SU-DHL-6 (cell line): ENCODE data around the gene AREL1.

ENCODE experiments used
- H2AFZ ChIP-seq: fragments of 200-600 bp; sonication (generic); 2 replicates; pipeline ENCODE4 v1.6.1; 2014; ENCODE audit warnings: low read depth, mild to moderate bottlenecking, moderate library complexity, mixed read lengths, antibody characterized with exemption, low read length; ENCODE audit not compliant: severe bottlenecking
- H3F3A ChIP-seq: fragments of 200-600 bp; shearing (Covaris generic); 2 replicates; pipeline ENCODE4 v1.6.0; 2016; ENCODE audit warnings: antibody characterized with exemption, mild to moderate bottlenecking; ENCODE audit not compliant: insufficient read depth
- H3K27ac ChIP-seq: fragments of 200-600 bp; sonication (generic); 2 replicates; pipeline ENCODE4 v1.5.1; 2016; ENCODE audit warnings: low read depth, mild to moderate bottlenecking, low read length, moderate library complexity, mixed read lengths
- H3K27me3 ChIP-seq: fragments of 200-600 bp; sonication (generic), shearing (Covaris generic); 2 replicates; pipeline ENCODE4 v1.6.0; 2014; ENCODE audit warnings: mild to moderate bottlenecking, low read length
- H3K36me3 ChIP-seq: fragments of 200-600 bp; sonication (generic); 2 replicates; pipeline ENCODE4 v1.6.1; 2014; ENCODE audit warnings: mild to moderate bottlenecking, low read length, mixed read lengths
- H3K4me2 ChIP-seq: fragments of 300-600, 200-600 bp; shearing (Covaris generic), sonication (generic); 2 replicates; pipeline ENCODE4 v1.6.0; 2014; ENCODE audit warnings: low read length, low read depth, mild to moderate bottlenecking; ENCODE audit not compliant: poor library complexity, severe bottlenecking
- H3K4me3 ChIP-seq: fragments of 200-600 bp; sonication (generic); 2 replicates; pipeline ENCODE4 v1.5.1; 2014; ENCODE audit warnings: antibody characterized with exemption, low read length, mild to moderate bottlenecking, mixed read lengths; ENCODE audit not compliant: insufficient read depth, poor library complexity, severe bottlenecking
- H3K79me2 ChIP-seq: fragments of 200-600 bp; sonication (generic); 2 replicates; pipeline ENCODE4 v1.6.1; 2014; ENCODE audit warnings: mild to moderate bottlenecking, low read length, moderate library complexity; ENCODE audit not compliant: insufficient read depth
- H3K9ac ChIP-seq: fragments of 200-600 bp; sonication (generic); 2 replicates; pipeline ENCODE4 v1.7.0; 2014; ENCODE audit warnings: mild to moderate bottlenecking, low read length
- H3K9me2 ChIP-seq: fragments of 200-600 bp; sonication (generic); replicated peaks from 2 replicates; pipeline ENCODE4 v1.6.1; 2014; ENCODE audit warnings: low read length; ENCODE audit not compliant: insufficient read depth
- H3K9me3 ChIP-seq: fragments of 200-600 bp; sonication (generic); 2 replicates; pipeline ENCODE4 v1.6.1; 2014; ENCODE audit warnings: low read length, mixed read lengths; ENCODE audit not compliant: insufficient read depth
- H4K20me1 ChIP-seq: fragments of 200-600 bp; sonication (generic); 2 replicates; pipeline ENCODE4 v1.6.1; 2014; ENCODE audit warnings: low read depth, mild to moderate bottlenecking, antibody characterized with exemption, low read length, moderate library complexity, mixed read lengths
- CTCF ChIP-seq: fragments of 200-600 bp; sonication (generic); IDR thresholded peaks from one replicate; pipeline ENCODE4 v1.5.1; 2017; ENCODE audit warnings: antibody characterized with exemption, mild to moderate bottlenecking, low read length, moderate library complexity; ENCODE audit not compliant: insufficient read depth, poor library complexity, severe bottlenecking
- EZH2phosphoT487 ChIP-seq: fragments of 200-600 bp; sonication (generic), shearing (Covaris generic); conservative IDR thresholded peaks from 2 replicates; pipeline ENCODE4 v1.6.1; 2018; ENCODE audit warnings: mild to moderate bottlenecking, antibody characterized with exemption, low read length, moderate library complexity, mixed read lengths

AREL1 gene

GRCh38 chr14:74697976-74698375 lies 14.9 kb downstream of the AREL1 start:
- Histone ChIP-seq H3K79me2 (peaks cover 57% of the 10 kb centered on the region), H3K9me2 (no peaks in the 10 kb centered on the region), H3K36me3 (no peaks in the 10 kb centered on the region), H4K20me1 (no peaks in the 10 kb centered on the region), H3K27me3 (no peaks in the 10 kb centered on the region), H3K9me3 (peaks cover 10% of the 10 kb centered on the region; the same call in 1 of the 2 replicates), H3K27ac (no peak overlapping the region), H3K4me3 (no peak overlapping the region), H3K9ac (no peak overlapping the region), H2AFZ (no peak overlapping the region), H3K4me2 (no peak overlapping the region), H3F3A (no peaks in the 10 kb centered on the region)
- TF ChIP-seq CTCF (no peak), EZH2phosphoT487 (no peak)

GRCh38 chr14:74697543-74697942 lies 15.3 kb downstream of the AREL1 start:
- H3K4me2 ChIP-seq: no peak overlapping the region

DNA sequence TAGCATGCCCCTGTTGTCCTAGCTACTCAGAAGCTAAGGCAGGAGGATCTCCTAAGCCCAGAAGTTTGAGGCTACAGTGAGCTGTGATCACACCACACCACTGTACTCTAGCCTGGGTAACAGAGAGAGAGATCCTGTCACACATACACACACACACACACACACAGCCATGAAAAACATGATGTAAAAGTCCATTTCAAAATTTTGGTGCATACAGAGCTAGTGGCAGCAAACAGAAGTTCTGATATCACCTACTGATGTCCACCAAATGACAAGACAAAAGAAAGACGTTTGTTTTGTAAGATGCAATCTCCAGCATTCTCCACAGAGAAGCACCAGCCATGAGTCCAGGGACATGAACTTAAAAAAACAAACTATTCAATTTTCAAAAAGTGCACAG lies 15.9 kb downstream of the AREL1 start:
- H4K20me1 ChIP-seq: no peaks in the 10 kb centered on the region
- no peak overlapping the region for H3K9ac ChIP-seq
- H3K27me3 ChIP-seq: no peaks in the 10 kb centered on the region
- no peaks in the 10 kb centered on the region for H3K36me3 ChIP-seq
- no peak overlapping the region for H2AFZ ChIP-seq
- no peak overlapping the region for H3K4me3 ChIP-seq
- H3K9me3 ChIP-seq: no peaks in the 10 kb centered on the region
- H3F3A ChIP-seq: no peaks in the 10 kb centered on the region
- no peak overlapping the region for H3K27ac ChIP-seq
- H3K4me2 ChIP-seq: no peak overlapping the region
- H3K79me2 ChIP-seq: peaks cover 50% of the 10 kb centered on the region
- TF ChIP-seq EZH2phosphoT487 (no peak), CTCF (no peak)
- no peaks in the 10 kb centered on the region for H3K9me2 ChIP-seq

More at GRCh38 chr14:74697543-74697942, 15.3 kb downstream of the AREL1 start:
- Histone ChIP-seq H3K4me3 (no peak overlapping the region), H3K79me2 (peaks cover 55% of the 10 kb centered on the region), H3F3A (no peaks in the 10 kb centered on the region), H3K9me2 (no peaks in the 10 kb centered on the region), H3K36me3 (no peaks in the 10 kb centered on the region), H3K9ac (no peak overlapping the region), H3K9me3 (peaks cover 5% of the 10 kb centered on the region; the same call in 1 of the 2 replicates), H4K20me1 (no peaks in the 10 kb centered on the region), H2AFZ (no peak overlapping the region), H3K27me3 (no peaks in the 10 kb centered on the region), H3K27ac (no peak overlapping the region)
- TF ChIP-seq EZH2phosphoT487: no peak
- no peak for TF ChIP-seq CTCF
